T-helper 1 cell treated with Interleukin-12 subunit alpha and Interleukin-12 subunit beta and Interleukin-4 antibody, amounts not matched to agents 30 μg/mL and 1 μg/mL, for 36 hours (primary cell): ENCODE data around the gene HEPN1.

Experiments
- H3K27ac Mint-ChIP-seq: one replicate; pipeline ENCODE4 v1.8.0; 2021; ENCODE audit warnings: mild to moderate bottlenecking, mixed read lengths
- H3K27me3 Mint-ChIP-seq: one replicate; pipeline ENCODE4 v1.8.0; 2021; ENCODE audit warnings: low read depth, mixed read lengths
- H3K36me3 Mint-ChIP-seq: one replicate; pipeline ENCODE4 v1.8.0; 2021; ENCODE audit warnings: low read depth, mixed read lengths
- H3K4me1 Mint-ChIP-seq: one replicate; pipeline ENCODE4 v1.8.0; 2021; ENCODE audit warnings: low read depth, mixed read lengths
- H3K4me3 Mint-ChIP-seq: one replicate; pipeline ENCODE4 v1.8.0; 2021; ENCODE audit warnings: mild to moderate bottlenecking, moderate library complexity, mixed read lengths
- H3K9me3 Mint-ChIP-seq: one replicate; pipeline ENCODE4 v1.8.0; 2021; ENCODE audit warnings: mixed read lengths

HEPN1 gene

DNA sequence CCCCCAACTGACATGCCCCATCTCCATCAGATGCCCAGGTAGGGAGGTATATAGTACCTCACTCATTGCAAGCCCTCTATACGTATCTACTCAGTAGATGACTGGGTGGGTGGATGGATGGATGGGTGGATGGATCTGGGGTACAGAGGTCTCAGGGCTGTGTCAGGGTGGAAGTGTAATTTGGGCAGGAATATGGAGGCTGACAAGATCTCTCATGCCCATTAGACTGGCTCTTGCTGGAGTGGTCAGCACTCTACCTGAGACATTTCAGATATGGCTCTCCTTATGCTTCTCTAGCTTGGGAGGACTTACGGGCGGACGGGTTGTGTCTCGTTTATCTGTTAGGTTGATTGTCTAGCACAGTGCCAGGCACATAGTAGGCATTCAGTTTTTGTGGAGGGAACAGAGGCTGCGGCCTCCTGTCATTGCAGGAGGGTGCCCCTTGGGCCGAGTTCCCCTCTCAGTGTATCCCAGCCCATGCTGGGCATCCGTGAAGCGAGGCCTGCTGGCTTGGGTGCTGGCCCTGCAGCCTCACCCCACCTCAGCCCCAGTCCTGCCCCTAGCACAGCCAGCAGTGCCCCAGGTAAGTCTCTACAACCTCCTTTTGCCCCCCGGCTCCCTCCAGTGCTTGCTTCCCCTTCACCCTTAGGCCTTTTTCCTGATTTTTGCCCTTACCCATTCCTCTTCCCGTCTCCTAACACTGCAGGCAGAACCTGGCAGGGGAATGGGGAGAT, 40.1 kb upstream of the HEPN1 start:
- Mint-ChIP-seq H3K27me3 (peaks cover 18% of the 10 kb centered on the region), H3K27ac (no peak overlapping the region), H3K4me1 (peaks cover 15% of the 10 kb centered on the region), H3K9me3 (no peaks in the 10 kb centered on the region), H3K36me3 (no peaks in the 10 kb centered on the region), H3K4me3 (no peak overlapping the region)

DNA sequence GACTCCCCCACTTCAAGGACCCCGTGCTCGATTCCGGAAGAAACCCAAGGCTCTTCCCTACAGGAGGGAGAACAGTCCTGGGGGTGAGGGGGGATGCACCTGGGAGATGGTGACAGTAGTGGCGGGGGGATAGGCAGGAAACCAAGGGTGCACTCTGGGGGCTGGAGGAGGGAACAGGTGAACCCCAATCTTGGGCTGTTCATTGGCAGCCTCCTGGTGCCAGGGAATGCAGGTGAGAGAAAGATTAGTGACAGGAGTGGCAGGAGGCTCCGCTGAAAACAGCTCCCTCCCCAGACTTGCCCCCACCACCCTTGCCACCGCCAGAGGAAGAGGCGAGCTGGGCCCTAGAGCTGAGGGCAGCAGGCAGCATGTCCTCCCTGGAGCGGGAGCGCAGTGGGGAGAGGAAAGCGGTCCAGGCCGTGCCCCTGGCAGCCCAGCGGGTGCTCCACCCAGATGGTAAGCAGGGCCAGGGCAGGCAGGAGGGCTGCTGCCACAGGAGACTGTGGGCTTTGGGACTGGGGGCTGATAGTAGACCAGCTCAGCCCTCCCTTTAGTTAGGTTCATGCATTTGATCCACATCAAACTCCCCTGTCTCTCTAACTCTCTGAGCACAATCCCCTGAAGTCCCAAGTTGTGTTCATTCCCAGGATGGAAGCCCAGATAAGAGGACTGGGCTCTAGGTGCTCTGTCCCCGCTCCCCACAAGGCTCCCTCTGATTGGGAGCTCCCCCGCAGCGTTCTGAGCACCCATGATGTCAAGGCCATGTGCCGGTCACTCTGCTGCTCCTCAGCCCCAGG, 39.4 kb upstream of the HEPN1 start:
- H3K4me1 Mint-ChIP-seq: peaks cover 15% of the 10 kb centered on the region
- no peak overlapping the region for H3K27ac Mint-ChIP-seq
- H3K4me3 Mint-ChIP-seq: no peak overlapping the region
- no peaks in the 10 kb centered on the region for H3K9me3 Mint-ChIP-seq
- H3K27me3 Mint-ChIP-seq: peaks cover 12% of the 10 kb centered on the region
- H3K36me3 Mint-ChIP-seq: no peaks in the 10 kb centered on the region

GRCh38 chr11:124880290-124880611, 38.8 kb upstream of the HEPN1 start:
- no peak overlapping the region for H3K4me3 Mint-ChIP-seq
- no peaks in the 10 kb centered on the region for H3K36me3 Mint-ChIP-seq

GRCh38 chr11:124880958-124881357, 38.1 kb upstream of the HEPN1 start:
- no peaks in the 10 kb centered on the region for H3K9me3 Mint-ChIP-seq
- H3K4me3 Mint-ChIP-seq: no peak overlapping the region
- H3K27me3 Mint-ChIP-seq: peaks cover 3% of the 10 kb centered on the region
- H3K4me1 Mint-ChIP-seq: peaks cover 11% of the 10 kb centered on the region
- no peak overlapping the region for H3K27ac Mint-ChIP-seq
- no peaks in the 10 kb centered on the region for H3K36me3 Mint-ChIP-seq

More at GRCh38 chr11:124880290-124880611, 38.8 kb upstream of the HEPN1 start:
- H3K9me3 Mint-ChIP-seq: no peaks in the 10 kb centered on the region
- no peak overlapping the region for H3K27ac Mint-ChIP-seq
- H3K4me1 Mint-ChIP-seq: peaks cover 15% of the 10 kb centered on the region
- H3K27me3 Mint-ChIP-seq: peaks cover 6% of the 10 kb centered on the region

DNA sequence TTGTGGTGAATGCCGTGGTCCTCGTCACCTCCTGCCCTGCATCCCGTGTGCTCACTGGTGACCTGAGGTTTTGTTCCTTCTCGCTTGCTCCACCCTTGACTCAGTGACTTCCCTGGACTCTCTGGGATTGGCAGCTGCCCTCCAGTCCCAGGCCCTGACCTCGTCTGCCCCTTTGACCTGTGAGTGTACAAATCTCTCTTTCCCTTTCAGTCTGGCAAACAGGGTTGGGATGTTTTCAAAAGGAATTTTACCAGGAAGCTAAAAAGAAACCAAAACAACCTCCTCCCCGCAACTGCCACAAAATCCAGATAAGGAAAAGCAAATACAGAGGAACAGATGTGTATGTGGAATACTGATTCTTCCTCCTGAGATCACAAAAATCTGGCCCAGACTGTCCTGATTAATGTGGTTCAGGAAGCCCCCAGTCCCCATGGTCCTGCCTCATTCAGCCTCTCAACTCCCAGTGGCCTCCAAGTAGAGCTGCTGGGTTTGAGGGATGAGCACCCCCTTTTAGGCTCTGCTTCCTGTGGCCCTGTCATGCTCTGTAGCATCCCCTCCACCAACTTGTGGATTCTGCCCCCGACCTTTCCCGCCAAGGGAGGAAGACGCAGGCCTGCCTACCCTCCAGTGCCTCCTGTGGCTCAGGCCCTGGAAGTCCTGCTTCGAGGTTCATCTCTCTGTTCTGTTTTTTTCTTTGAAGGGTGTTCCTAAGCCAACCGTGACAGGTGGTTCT, 36.5 kb upstream of the HEPN1 start:
- H3K36me3 Mint-ChIP-seq: no peaks in the 10 kb centered on the region
- H3K4me3 Mint-ChIP-seq: no peak overlapping the region
- H3K9me3 Mint-ChIP-seq: no peaks in the 10 kb centered on the region
- H3K27me3 Mint-ChIP-seq: peaks cover 6% of the 10 kb centered on the region
- peaks cover 3% of the 10 kb centered on the region for H3K4me1 Mint-ChIP-seq
- H3K27ac Mint-ChIP-seq: no peak overlapping the region

DNA sequence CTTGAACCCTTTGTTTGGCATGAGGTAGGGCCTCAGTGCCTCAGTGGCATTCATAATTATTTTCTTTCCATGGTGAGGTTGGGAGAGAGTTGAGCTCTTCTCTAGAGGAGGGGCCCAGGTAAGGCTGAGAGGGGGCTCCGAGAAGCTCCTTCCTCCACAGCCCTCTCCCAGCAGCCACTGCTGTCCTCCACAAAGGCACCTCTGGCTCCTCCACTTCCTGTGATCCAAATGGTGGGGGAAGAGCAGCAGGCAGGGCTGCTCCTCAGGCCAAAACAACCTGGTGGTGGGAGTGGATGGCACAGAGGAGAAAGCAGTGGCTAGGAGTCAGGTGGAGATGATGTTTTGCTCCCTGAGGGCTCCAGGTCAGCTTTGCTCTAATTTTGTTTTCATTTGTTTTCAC, 34.7 kb upstream of the HEPN1 start:
- H3K4me1 Mint-ChIP-seq: peaks cover 3% of the 10 kb centered on the region
- H3K27me3 Mint-ChIP-seq: peaks cover 13% of the 10 kb centered on the region
- H3K4me3 Mint-ChIP-seq: no peak overlapping the region
- H3K36me3 Mint-ChIP-seq: no peaks in the 10 kb centered on the region
- H3K9me3 Mint-ChIP-seq: no peaks in the 10 kb centered on the region
- H3K27ac Mint-ChIP-seq: no peak overlapping the region

DNA sequence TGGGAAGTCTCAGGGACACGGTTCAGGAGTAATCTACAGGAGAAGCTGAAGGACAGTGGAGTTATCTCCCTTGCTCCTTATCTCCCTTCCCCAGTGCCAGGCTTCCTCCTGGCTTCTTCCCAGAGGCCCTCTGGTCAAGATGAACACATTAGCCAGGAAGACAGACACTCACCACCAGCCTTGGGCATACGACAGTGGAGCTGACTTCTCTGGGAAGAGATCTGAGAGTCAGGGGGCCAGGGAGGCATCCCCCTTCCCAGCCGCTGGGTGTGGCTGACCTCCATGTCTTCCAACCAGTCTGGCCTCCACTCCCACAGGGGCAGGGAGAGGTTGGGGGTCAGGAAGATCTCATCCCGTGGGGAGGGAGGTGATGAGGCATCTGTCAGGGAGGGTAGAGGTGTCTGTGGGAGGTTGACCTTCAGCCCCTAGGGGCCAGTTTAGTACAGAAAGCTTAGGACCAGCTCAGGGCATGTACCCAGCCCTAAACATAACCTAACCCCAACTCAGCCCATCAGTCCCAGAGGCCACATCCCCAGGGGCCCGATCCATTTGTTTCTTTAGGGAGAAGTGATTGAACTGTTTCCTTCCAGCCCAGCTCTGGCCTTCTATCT, 34.1 kb upstream of the HEPN1 start:
- no peaks in the 10 kb centered on the region for H3K36me3 Mint-ChIP-seq

GRCh38 chr11:124886476-124886875, 32.6 kb upstream of the HEPN1 start:
- no peaks in the 10 kb centered on the region for H3K9me3 Mint-ChIP-seq
- peaks cover 3% of the 10 kb centered on the region for H3K4me1 Mint-ChIP-seq
- H3K36me3 Mint-ChIP-seq: no peaks in the 10 kb centered on the region
- H3K4me3 Mint-ChIP-seq: no peak overlapping the region
- no peak overlapping the region for H3K27ac Mint-ChIP-seq
- H3K27me3 Mint-ChIP-seq: peaks cover 17% of the 10 kb centered on the region

More for the DNA sequence above, 34.1 kb upstream of the HEPN1 start:
- no peak overlapping the region for H3K4me3 Mint-ChIP-seq
- peaks cover 17% of the 10 kb centered on the region for H3K27me3 Mint-ChIP-seq
- H3K4me1 Mint-ChIP-seq: peaks cover 3% of the 10 kb centered on the region
- H3K9me3 Mint-ChIP-seq: no peaks in the 10 kb centered on the region
- H3K27ac Mint-ChIP-seq: no peak overlapping the region

DNA sequence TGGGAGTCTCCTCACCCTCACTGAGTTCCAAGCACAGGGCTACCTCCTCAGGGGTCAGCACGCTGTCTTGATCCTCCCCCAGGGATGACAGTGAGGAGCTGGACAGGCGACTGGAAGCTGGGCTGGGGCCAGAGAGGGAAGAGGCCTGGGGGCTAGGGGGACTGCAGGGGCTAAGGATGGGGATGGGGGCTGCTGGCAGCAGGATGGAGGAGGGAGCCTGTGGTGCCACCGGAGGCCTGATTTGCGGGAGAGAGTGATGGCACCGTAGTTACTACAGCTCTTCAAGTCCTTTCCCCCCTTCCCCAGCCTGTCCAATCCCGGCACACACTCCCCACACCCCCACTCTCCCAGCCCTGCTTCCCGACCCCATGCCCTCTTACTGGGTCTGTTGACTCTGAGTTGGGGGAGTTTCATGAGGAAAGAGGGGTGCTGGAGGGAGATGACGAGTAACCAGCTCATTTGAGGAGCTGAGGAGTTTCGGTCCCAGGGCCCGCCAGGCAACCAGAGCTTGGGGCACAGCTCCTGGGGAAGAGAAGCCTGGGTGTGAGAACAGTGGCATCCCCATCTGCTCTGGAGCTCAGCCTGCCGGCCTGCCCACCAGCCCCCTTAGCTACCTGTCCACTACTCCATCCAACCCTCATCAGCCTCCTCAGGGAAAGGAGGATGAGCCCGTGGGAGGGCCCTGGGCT, 31.9 kb upstream of the HEPN1 start:
- no peaks in the 10 kb centered on the region for H3K9me3 Mint-ChIP-seq
- peaks cover 17% of the 10 kb centered on the region for H3K27me3 Mint-ChIP-seq
- H3K27ac Mint-ChIP-seq: no peak overlapping the region
- H3K4me1 Mint-ChIP-seq: peaks cover 3% of the 10 kb centered on the region
- H3K4me3 Mint-ChIP-seq: no peak overlapping the region
- H3K36me3 Mint-ChIP-seq: no peaks in the 10 kb centered on the region

DNA sequence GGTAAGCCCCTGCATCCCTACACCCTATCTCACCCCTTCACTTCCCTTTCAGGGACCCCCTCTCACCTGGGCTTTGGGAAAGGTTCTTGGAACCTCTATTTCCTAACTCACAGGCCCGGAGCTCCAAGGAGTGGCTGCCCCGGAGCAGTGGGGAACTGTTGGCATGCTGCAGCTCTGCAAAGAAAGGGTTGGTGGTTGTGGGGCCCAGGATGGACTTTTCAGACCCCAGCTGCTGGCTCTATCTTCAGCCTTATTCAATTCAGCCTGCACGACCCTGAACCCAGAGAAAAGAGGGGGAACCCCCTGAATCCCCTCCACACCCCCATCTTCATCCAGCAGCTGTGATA, 31.4 kb upstream of the HEPN1 start:
- Mint-ChIP-seq H3K27me3 (peaks cover 17% of the 10 kb centered on the region), H3K27ac (no peak overlapping the region), H3K4me1 (peaks cover 3% of the 10 kb centered on the region), H3K4me3 (no peak overlapping the region), H3K9me3 (no peaks in the 10 kb centered on the region), H3K36me3 (no peaks in the 10 kb centered on the region)

- Mint-ChIP-seq H3K27me3 (peaks cover 17% of the 10 kb centered on the region), H3K36me3 (no peaks in the 10 kb centered on the region), H3K4me3 (no peak overlapping the region), H3K9me3 (no peaks in the 10 kb centered on the region), H3K4me1 (no peaks in the 10 kb centered on the region), H3K27ac (no peak overlapping the region)
These were observed 29.6 kb upstream of the HEPN1 start for GRCh38 chr11:124889191-124890091.

- Mint-ChIP-seq H3K27ac (no peak overlapping the region), H3K9me3 (no peaks in the 10 kb centered on the region), H3K36me3 (no peaks in the 10 kb centered on the region), H3K27me3 (peaks cover 17% of the 10 kb centered on the region), H3K4me1 (no peaks in the 10 kb centered on the region), H3K4me3 (no peak overlapping the region)
These were observed 28.9 kb upstream of the HEPN1 start for GRCh38 chr11:124890151-124890550.

- H3K27ac Mint-ChIP-seq: no peak overlapping the region
These were observed 28.2 kb upstream of the HEPN1 start for GRCh38 chr11:124890683-124891372.

More at GRCh38 chr11:124890683-124891372, 28.2 kb upstream of the HEPN1 start:
- Mint-ChIP-seq H3K27me3 (peaks cover 14% of the 10 kb centered on the region), H3K36me3 (no peaks in the 10 kb centered on the region), H3K4me1 (no peaks in the 10 kb centered on the region), H3K4me3 (no peak overlapping the region), H3K9me3 (no peaks in the 10 kb centered on the region)
